ENCODE data around the gene CTIF. TPM values are rescaled to one million over a fixed set of nuclear protein-coding genes. Genes with fewer than 3 reads are reported as not detected.

The CTIF gene
- total and polyA plus RNA-seq, 2 experiments from 2014 or later = 22.1 to 27.9 TPM

DNA sequence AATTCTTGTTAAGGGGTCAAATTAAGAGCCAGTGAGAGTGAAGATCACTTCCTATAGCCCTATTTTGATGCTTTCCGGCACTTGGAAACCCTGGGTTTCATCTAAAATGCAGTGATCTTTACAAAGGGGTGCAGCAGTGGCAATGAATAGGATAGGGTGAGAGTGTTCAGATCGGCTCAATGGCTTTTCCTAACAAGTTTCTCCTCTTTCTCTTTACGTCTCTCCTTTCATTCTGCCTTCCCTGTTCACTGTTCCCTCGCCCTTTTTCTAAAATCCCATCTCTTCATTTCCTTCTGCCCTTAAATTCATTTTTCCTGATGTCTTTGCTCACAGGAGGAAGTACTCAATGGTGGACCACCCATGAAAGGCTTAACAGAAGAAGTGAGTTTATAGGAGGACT, 86.0 kb downstream of the CTIF start:
- H3K79me2 ChIP-seq = no peaks in the 10 kb centered on the region
- no peaks in the 10 kb centered on the region for H3K27me3 ChIP-seq
- H3K4me2 ChIP-seq = no peak overlapping the region
- H3K9me3 ChIP-seq (ENCODE audit: low read depth) = no peaks in the 10 kb centered on the region
- no peak overlapping the region for H3K4me3 ChIP-seq
- no peaks in the 10 kb centered on the region for H3K4me1 ChIP-seq (ENCODE audit: insufficient read depth)
- no peak for DNase-seq (ENCODE audit: low spot score)
- WGBS (ENCODE audit: low lambda C conversion rate, missing lambda C conversion rate) = 92% methylated on average over 4 of the region's 4 CpGs
- H2AFZ ChIP-seq = no peak overlapping the region
- no peak overlapping the region for H3K27ac ChIP-seq
- no peaks in the 10 kb centered on the region for H3K36me3 ChIP-seq (replicated peaks; ENCODE audit: insufficient read depth, low read depth)
- H4K20me1 ChIP-seq (ENCODE audit: insufficient read depth, poor library complexity, severe bottlenecking) = no peaks in the 10 kb centered on the region
- TF ChIP-seq EZH2phosphoT487 (IDR thresholded peaks at IDR 0.05; ENCODE audit: low read depth, severe bottlenecking, unreplicated experiment) = no peak
- H3K9me2 ChIP-seq (replicated peaks; ENCODE audit: insufficient read depth) = no peaks in the 10 kb centered on the region

- Histone ChIP-seq H3K4me3 (no peak overlapping the region), H3K9me2 (replicated peaks; ENCODE audit: insufficient read depth) (no peaks in the 10 kb centered on the region), H3K27me3 (no peaks in the 10 kb centered on the region), H3K27ac (no peak overlapping the region), H3K4me2 (no peak overlapping the region), H2AFZ (no peak overlapping the region), H4K20me1 (ENCODE audit: insufficient read depth, poor library complexity, severe bottlenecking) (no peaks in the 10 kb centered on the region), H3K9me3 (ENCODE audit: low read depth) (no peaks in the 10 kb centered on the region), H3K36me3 (replicated peaks; ENCODE audit: insufficient read depth, low read depth) (no peaks in the 10 kb centered on the region), H3K79me2 (no peaks in the 10 kb centered on the region), H3K4me1 (ENCODE audit: insufficient read depth) (no peaks in the 10 kb centered on the region)
- DNase-seq (ENCODE audit: low spot score) = no peak
- 91% methylated on average over 3 of the region's 3 CpGs for WGBS (ENCODE audit: low lambda C conversion rate, missing lambda C conversion rate)
- TF ChIP-seq EZH2 (IDR thresholded peaks at IDR 0.05; ENCODE audit: borderline replicate concordance) (no peak), EZH2phosphoT487 (IDR thresholded peaks at IDR 0.05; ENCODE audit: low read depth, severe bottlenecking, unreplicated experiment) (no peak)
- TF ChIP-seq, protein P1, sequence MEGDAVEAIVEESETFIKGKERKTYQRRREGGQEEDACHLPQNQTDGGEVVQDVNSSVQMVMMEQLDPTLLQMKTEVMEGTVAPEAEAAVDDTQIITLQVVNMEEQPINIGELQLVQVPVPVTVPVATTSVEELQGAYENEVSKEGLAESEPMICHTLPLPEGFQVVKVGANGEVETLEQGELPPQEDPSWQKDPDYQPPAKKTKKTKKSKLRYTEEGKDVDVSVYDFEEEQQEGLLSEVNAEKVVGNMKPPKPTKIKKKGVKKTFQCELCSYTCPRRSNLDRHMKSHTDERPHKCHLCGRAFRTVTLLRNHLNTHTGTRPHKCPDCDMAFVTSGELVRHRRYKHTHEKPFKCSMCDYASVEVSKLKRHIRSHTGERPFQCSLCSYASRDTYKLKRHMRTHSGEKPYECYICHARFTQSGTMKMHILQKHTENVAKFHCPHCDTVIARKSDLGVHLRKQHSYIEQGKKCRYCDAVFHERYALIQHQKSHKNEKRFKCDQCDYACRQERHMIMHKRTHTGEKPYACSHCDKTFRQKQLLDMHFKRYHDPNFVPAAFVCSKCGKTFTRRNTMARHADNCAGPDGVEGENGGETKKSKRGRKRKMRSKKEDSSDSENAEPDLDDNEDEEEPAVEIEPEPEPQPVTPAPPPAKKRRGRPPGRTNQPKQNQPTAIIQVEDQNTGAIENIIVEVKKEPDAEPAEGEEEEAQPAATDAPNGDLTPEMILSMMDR (IDR thresholded peaks at IDR 0.05; ENCODE audit: poor library complexity) = no peak
Measured at GRCh38 chr18:48627216-48627615, 88.4 kb downstream of the CTIF start.

- no peaks in the 10 kb centered on the region for H4K20me1 ChIP-seq (ENCODE audit: insufficient read depth, poor library complexity, severe bottlenecking)
- H3K27ac ChIP-seq = peak overlapping the region; percentile 62
- no peaks in the 10 kb centered on the region for H3K36me3 ChIP-seq (replicated peaks; ENCODE audit: insufficient read depth, low read depth)
- peaks cover 5% of the 10 kb centered on the region for H3K79me2 ChIP-seq
- DNase-seq (ENCODE audit: low spot score) = peak; percentile 66
- no peaks in the 10 kb centered on the region for H3K9me3 ChIP-seq (ENCODE audit: low read depth)
- no peak overlapping the region for H2AFZ ChIP-seq
- WGBS (ENCODE audit: low lambda C conversion rate, missing lambda C conversion rate) = 45% methylated on average over 7 of the region's 7 CpGs
- no peaks in the 10 kb centered on the region for H3K9me2 ChIP-seq (replicated peaks; ENCODE audit: insufficient read depth)
- H3K4me1 ChIP-seq (ENCODE audit: insufficient read depth) = no peaks in the 10 kb centered on the region
- H3K27me3 ChIP-seq = no peaks in the 10 kb centered on the region
- no peak overlapping the region for H3K4me3 ChIP-seq
- no peak overlapping the region for H3K4me2 ChIP-seq
- TF ChIP-seq EZH2phosphoT487 (IDR thresholded peaks at IDR 0.05; ENCODE audit: low read depth, severe bottlenecking, unreplicated experiment) = no peak
- no peak for TF ChIP-seq EZH2 (IDR thresholded peaks at IDR 0.05; ENCODE audit: borderline replicate concordance)
- TF ChIP-seq, protein P1 (IDR thresholded peaks at IDR 0.05; ENCODE audit: poor library complexity) = no peak
Measured at GRCh38 chr18:48629730-48630324, 91.0 kb downstream of the CTIF start.

- Histone ChIP-seq H3K4me3 (no peak overlapping the region), H3K36me3 (replicated peaks; ENCODE audit: insufficient read depth, low read depth) (no peaks in the 10 kb centered on the region), H3K4me2 (no peak overlapping the region), H3K9me3 (ENCODE audit: low read depth) (no peaks in the 10 kb centered on the region), H2AFZ (no peak overlapping the region), H3K79me2 (peaks cover 5% of the 10 kb centered on the region), H3K27me3 (no peaks in the 10 kb centered on the region), H4K20me1 (ENCODE audit: insufficient read depth, poor library complexity, severe bottlenecking) (no peaks in the 10 kb centered on the region), H3K4me1 (ENCODE audit: insufficient read depth) (no peaks in the 10 kb centered on the region), H3K9me2 (replicated peaks; ENCODE audit: insufficient read depth) (no peaks in the 10 kb centered on the region), H3K27ac (no peak overlapping the region)
- no peak for DNase-seq (ENCODE audit: low spot score)
- TF ChIP-seq EZH2phosphoT487 (IDR thresholded peaks at IDR 0.05; ENCODE audit: low read depth, severe bottlenecking, unreplicated experiment) (no peak), EZH2 (IDR thresholded peaks at IDR 0.05; ENCODE audit: borderline replicate concordance) (no peak)
- TF ChIP-seq, protein P1 (IDR thresholded peaks at IDR 0.05; ENCODE audit: poor library complexity) = no peak
- 96% methylated on average over 6 of the region's 6 CpGs for WGBS (ENCODE audit: low lambda C conversion rate, missing lambda C conversion rate)
Measured at GRCh38 chr18:48631851-48632250, 93.0 kb downstream of the CTIF start.

All from hepatocyte (in vitro differentiated cells).